GM12891 (cell line): ENCODE measurements around the gene BMPR1A.

Source experiments
- POLR2A ChIP-seq: IDR thresholded peaks from 2 replicates; pipeline ENCODE4 v1.6.1; 2011; ENCODE audit warnings: low read depth, low read length, control low read depth
- POLR2AphosphoS5 ChIP-seq: IDR thresholded peaks from 2 replicates; pipeline ENCODE4 v1.6.1; 2011; ENCODE audit warnings: low read depth, low read length, control low read depth

DNA sequence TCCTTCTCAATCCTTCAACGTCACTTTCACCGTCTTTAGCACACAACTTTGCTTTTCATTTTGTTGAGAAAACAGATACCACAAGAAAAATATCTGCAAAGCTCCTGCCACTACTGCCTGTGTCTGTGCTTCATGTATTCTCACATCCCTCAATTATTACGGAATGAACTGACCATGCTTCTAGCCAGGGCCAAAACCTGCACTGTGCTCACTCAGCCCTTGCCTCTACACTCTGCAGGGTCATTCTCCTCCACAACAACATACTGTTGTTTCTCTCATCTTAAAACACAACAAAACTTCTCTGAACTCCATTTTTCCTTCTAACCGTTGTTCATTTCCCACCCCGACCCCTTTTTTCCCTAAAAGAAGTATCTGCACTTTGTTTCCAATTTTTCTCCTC is 29.5 kb downstream of the BMPR1A start:
- TF ChIP-seq POLR2A (no peak), POLR2AphosphoS5 (no peak)
